ENCODE data around the gene MTHFR. TPM values are rescaled to one million over a fixed set of nuclear protein-coding genes. Genes with fewer than 3 reads are reported as not detected.

MTHFR gene
- total and polyA plus RNA-seq, 2 of the 8 experiments (the other 6 are each of a cell fraction or from before 2014, with no cell fraction given) = 8.7 to 18.5 TPM

GRCh38 chr1:11740258-11741192 lies 65.2 kb downstream of the MTHFR start (continued):
- no peak for TF ChIP-seq EP300 (IDR thresholded peaks at IDR 0.05; ENCODE audit: borderline replicate concordance in 1 of 2, low read depth in 2 of 2, low read length in 2 of 2)
- no peak for TF ChIP-seq BCL11A (IDR thresholded peaks at IDR 0.05; ENCODE audit: low read depth in 2 of 2, low read length in 2 of 2)

Measured in H1 (cell line).